PFSK-1 (cell line): ENCODE data around the gene ESAM.

Experiments used
- FOXP2 ChIP-seq: optimal IDR thresholded peaks from 2 replicates; pipeline ENCODE3; 2011; ENCODE audit warnings: borderline replicate concordance, control low read depth, inconsistent platforms; ENCODE audit not compliant: insufficient read depth; ENCODE audit errors: extremely low read length, extremely low read depth
- POLR2AphosphoS5 ChIP-seq: IDR thresholded peaks from 2 replicates; pipeline ENCODE4 v1.6.1; 2012; ENCODE audit warnings: low read depth, mild to moderate bottlenecking, control low read depth, low read length, moderate library complexity
- SIN3A ChIP-seq: IDR thresholded peaks from 2 replicates; pipeline ENCODE4 v1.6.1; 2012; ENCODE audit warnings: mild to moderate bottlenecking, low read length, moderate library complexity, borderline replicate concordance; ENCODE audit not compliant: insufficient read depth
- TAF1 ChIP-seq: IDR thresholded peaks from 2 replicates; pipeline ENCODE4 v1.6.1; 2012; ENCODE audit warnings: low read length, control low read depth, borderline replicate concordance; ENCODE audit not compliant: insufficient read depth
- TF ChIP-seq, protein P1 (sequence below), 2 experiments: IDR thresholded peaks; 2 replicates each; pipeline versions ENCODE4 v1.6.1 to v1.8.0; 2011 to 2012; ENCODE audit warnings: low read depth in 2 of 2, low read length in 2 of 2, control low read depth in 1 of 2, inconsistent platforms in 1 of 2, mild to moderate bottlenecking in 1 of 2, moderate library complexity in 1 of 2; ENCODE audit not compliant: insufficient read depth in 1 of 2

Gene ESAM

DNA sequence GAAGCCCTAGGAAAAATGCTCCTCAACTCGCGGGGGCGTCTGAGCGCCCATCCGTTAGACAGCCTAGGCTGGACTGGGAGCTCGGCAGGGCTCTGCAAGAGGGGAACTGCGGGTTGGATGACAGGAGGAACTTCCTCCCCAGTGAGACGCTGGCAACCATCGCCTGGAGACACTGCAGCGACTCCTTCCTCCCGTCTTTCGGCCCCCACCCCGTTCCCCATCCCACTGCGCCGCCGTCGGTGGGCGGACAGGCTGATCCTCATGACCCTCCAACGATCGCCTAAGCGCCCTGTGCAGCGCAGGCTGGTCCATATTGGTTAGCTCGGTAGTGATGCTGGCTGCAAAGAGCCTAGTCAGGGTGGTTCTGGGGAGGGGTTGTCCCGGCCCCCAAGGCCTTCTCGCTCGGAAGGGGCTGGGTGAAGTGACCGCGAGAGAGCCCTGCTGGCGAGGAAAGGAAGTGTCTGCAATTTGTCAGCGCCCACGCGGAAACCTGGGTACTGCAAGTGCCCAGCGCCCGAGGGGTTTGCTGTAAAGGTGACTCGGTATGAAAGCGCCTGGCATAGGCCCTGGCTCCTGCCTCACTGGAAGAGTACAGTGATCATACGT is 21.7 kb downstream of the ESAM start:
- TF ChIP-seq POLR2AphosphoS5 (no peak), SIN3A (no peak), FOXP2 (no peak), TAF1 (no peak)
- TF ChIP-seq, protein P1, sequence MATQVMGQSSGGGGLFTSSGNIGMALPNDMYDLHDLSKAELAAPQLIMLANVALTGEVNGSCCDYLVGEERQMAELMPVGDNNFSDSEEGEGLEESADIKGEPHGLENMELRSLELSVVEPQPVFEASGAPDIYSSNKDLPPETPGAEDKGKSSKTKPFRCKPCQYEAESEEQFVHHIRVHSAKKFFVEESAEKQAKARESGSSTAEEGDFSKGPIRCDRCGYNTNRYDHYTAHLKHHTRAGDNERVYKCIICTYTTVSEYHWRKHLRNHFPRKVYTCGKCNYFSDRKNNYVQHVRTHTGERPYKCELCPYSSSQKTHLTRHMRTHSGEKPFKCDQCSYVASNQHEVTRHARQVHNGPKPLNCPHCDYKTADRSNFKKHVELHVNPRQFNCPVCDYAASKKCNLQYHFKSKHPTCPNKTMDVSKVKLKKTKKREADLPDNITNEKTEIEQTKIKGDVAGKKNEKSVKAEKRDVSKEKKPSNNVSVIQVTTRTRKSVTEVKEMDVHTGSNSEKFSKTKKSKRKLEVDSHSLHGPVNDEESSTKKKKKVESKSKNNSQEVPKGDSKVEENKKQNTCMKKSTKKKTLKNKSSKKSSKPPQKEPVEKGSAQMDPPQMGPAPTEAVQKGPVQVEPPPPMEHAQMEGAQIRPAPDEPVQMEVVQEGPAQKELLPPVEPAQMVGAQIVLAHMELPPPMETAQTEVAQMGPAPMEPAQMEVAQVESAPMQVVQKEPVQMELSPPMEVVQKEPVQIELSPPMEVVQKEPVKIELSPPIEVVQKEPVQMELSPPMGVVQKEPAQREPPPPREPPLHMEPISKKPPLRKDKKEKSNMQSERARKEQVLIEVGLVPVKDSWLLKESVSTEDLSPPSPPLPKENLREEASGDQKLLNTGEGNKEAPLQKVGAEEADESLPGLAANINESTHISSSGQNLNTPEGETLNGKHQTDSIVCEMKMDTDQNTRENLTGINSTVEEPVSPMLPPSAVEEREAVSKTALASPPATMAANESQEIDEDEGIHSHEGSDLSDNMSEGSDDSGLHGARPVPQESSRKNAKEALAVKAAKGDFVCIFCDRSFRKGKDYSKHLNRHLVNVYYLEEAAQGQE (IDR thresholded peaks at IDR 0.05; ENCODE audit: insufficient read depth in 1 of 2, low read depth in 2 of 2, low read length in 2 of 2), result no peak

- TF ChIP-seq FOXP2, result peak; percentile 64
- no peak for TF ChIP-seq TAF1
- TF ChIP-seq SIN3A, result no peak
Observed at GRCh38 chr11:124739479-124740276, 22.4 kb downstream of the ESAM start, which contains the start of gene NRGN. NRGN (plus strand) TSS chr11:124739942; CDS start chr11:124740085, 143 bp downstream.

- TF ChIP-seq, protein P1 (IDR thresholded peaks at IDR 0.05; ENCODE audit: insufficient read depth in 1 of 2, low read depth in 2 of 2, low read length in 2 of 2), result no peak
- TF ChIP-seq FOXP2 (no peak), TAF1 (no peak), SIN3A (no peak), POLR2AphosphoS5 (no peak)
Observed at GRCh38 chr11:124738713-124739478, 23.2 kb downstream of the ESAM start.

- TF ChIP-seq, protein P1 (IDR thresholded peaks at IDR 0.05; ENCODE audit: insufficient read depth in 1 of 2, low read depth in 2 of 2, low read length in 2 of 2), result no peak
- TF ChIP-seq SIN3A, result no peak
Observed at GRCh38 chr11:124737638-124738305, 24.3 kb downstream of the ESAM start.

GRCh38 chr11:124736736-124737135 is 25.4 kb downstream of the ESAM start:
- TF ChIP-seq POLR2AphosphoS5 (no peak), FOXP2 (no peak), SIN3A (no peak), TAF1 (no peak)
- TF ChIP-seq, protein P1 (IDR thresholded peaks at IDR 0.05; ENCODE audit: insufficient read depth in 1 of 2, low read depth in 2 of 2, low read length in 2 of 2), result no peak
